PC-9 (cell line): Measurements from ENCODE around the gene MAPKAP1. TPM values are rescaled to one million over a fixed set of nuclear protein-coding genes. Genes with fewer than 3 reads are reported as not detected.

Experiments used
- BruUV-seq: library from RNA; stranded (reverse); fragments of 400-500 nt; replicated peaks from 2 replicates; lab custom pipeline; 2021; lab: Mats Ljungman, UMichigan
- CTCF ChIA-PET: fragments of 300-600 bp; sonication (Branson Sonifier 250); formaldehyde crosslinking; loops from one replicate; lab custom pipeline; 2022; ENCODE audit warnings: antibody characterized with exemption; lab: Charles Lee
- POLR2A ChIA-PET: fragments of 300-600 bp; sonication (Branson Sonifier 250); formaldehyde crosslinking; loops from one replicate; lab custom pipeline; 2022; ENCODE audit warnings: antibody characterized with exemption; ENCODE audit not compliant: unreplicated experiment; lab: Charles Lee
- DNase-seq, 2 experiments: peaks; one replicate each; pipeline versions ENCODE4 v3.0.0 to v3.0.0-alpha.2; 2015 to 2022; ENCODE audit warnings: mixed read lengths in 1 of 2
- H2AFZ ChIP-seq: fragments of 200-600 bp; sonication (generic); 2 replicates; pipeline ENCODE4 v1.8.1; 2017; ENCODE audit warnings: antibody characterized with exemption
- H3F3A ChIP-seq: fragments of 200-600 bp; sonication (generic); 2 replicates; pipeline ENCODE4 v1.8.1; 2017; ENCODE audit warnings: antibody characterized with exemption, mild to moderate bottlenecking, low read depth; ENCODE audit not compliant: insufficient read depth
- H3K27ac ChIP-seq: fragments of 200-600 bp; sonication (generic); 2 replicates; pipeline ENCODE4 v1.6.1; 2016; ENCODE audit warnings: mixed run types
- H3K27me3 ChIP-seq: fragments of 200-600 bp; sonication (generic); 2 replicates; pipeline ENCODE4 v1.6.1; 2016; ENCODE audit warnings: low read depth, mixed run types; ENCODE audit not compliant: insufficient read depth
- H3K36me3 ChIP-seq: fragments of 200-600 bp; sonication (generic); 2 replicates; pipeline ENCODE4 v1.6.1; 2016; ENCODE audit warnings: low read depth, mixed run types
- H3K4me1 ChIP-seq: fragments of 200-600 bp; sonication (generic); replicated peaks from 2 replicates; pipeline ENCODE4 v1.6.1; 2016; ENCODE audit warnings: mixed run types; ENCODE audit not compliant: insufficient read depth
- H3K4me2 ChIP-seq: fragments of 200-600 bp; sonication (generic); 2 replicates; pipeline ENCODE4 v1.6.1; 2017; ENCODE audit warnings: mixed run types
- H3K4me3 ChIP-seq: fragments of 200-600 bp; sonication (generic); 2 replicates; pipeline ENCODE4 v1.6.1; 2016; ENCODE audit warnings: mixed run types
- H3K79me2 ChIP-seq: fragments of 200-600 bp; sonication (generic); 2 replicates; pipeline ENCODE4 v1.6.1; 2017; ENCODE audit warnings: low read depth, mixed run types
- H3K9me2 ChIP-seq: fragments of 200-600 bp; sonication (generic); 2 replicates; pipeline ENCODE4 v1.8.1; 2017; ENCODE audit warnings: mild to moderate bottlenecking; ENCODE audit not compliant: insufficient read depth
- H3K9me3 ChIP-seq: fragments of 200-600 bp; sonication (generic); 2 replicates; pipeline ENCODE4 v1.8.1; 2016; ENCODE audit warnings: low read depth; ENCODE audit not compliant: insufficient read depth
- H4K20me1 ChIP-seq: fragments of 200-600 bp; sonication (generic); 2 replicates; pipeline ENCODE4 v1.8.1; 2017; ENCODE audit not compliant: insufficient read depth
- CTCF ChIP-seq: fragments of 200-600 bp; sonication (generic); conservative IDR thresholded peaks from 2 replicates; pipeline ENCODE4 v1.6.1; 2017; ENCODE audit warnings: mixed run types, antibody characterized with exemption, mild to moderate bottlenecking, moderate library complexity
- EZH2 ChIP-seq: fragments of 200-600 bp; sonication (generic); IDR thresholded peaks from 2 replicates; pipeline ENCODE4 v1.8.0; 2017; ENCODE audit warnings: antibody characterized with exemption, low read depth
- intact Hi-C: fragments of 100-400 bp; cut with micrococcal nuclease; formaldehyde crosslinking; loops from one replicate; pipeline ENCODE4 v1.10.0; 2022; ENCODE audit not compliant: unreplicated experiment
- total RNA-seq: library from RNA; stranded (reverse); gene quantifications from 2 replicates; pipeline ENCODE4 v1.2.3, GENCODE V29; 2021

The MAPKAP1 gene
- total RNA-seq, 1 experiment from 2014 or later, result 115 TPM

- no peak for TF ChIP-seq EZH2
- no peak for TF ChIP-seq CTCF
- BruUV-seq, result no TSS peak
- no peaks in the 10 kb centered on the region for H3K9me3 ChIP-seq
- H4K20me1 ChIP-seq, result no peaks in the 10 kb centered on the region
- H3K79me2 ChIP-seq, result peaks cover 36% of the 10 kb centered on the region; the same call in 1 of the 2 replicates
- peaks cover 15% of the 10 kb centered on the region for H3F3A ChIP-seq
- peaks cover 27% of the 10 kb centered on the region for H3K4me1 ChIP-seq
- no peaks in the 10 kb centered on the region for H3K9me2 ChIP-seq
- ChIA-PET CTCF (no interaction called here), POLR2A (no interaction called here)
- H3K4me3 ChIP-seq, result no peak overlapping the region
- DNase-seq, result no peak
- H3K27me3 ChIP-seq, result no peaks in the 10 kb centered on the region
- peak overlapping the region; percentile 41 for H3K4me2 ChIP-seq
- H2AFZ ChIP-seq, result no peak overlapping the region
- intact Hi-C loops, result no loop called here
- peak overlapping the region; percentile 85 for H3K27ac ChIP-seq
- 0 out of 2 replicates have a peak, but pooled peaks cover 4% of the 10 kb centered on the region for H3K36me3 ChIP-seq
These were observed 56.7 kb downstream of the MAPKAP1 start for GRCh38 chr9:125650271-125650737.

GRCh38 chr9:125649826-125650225 is 57.2 kb downstream of the MAPKAP1 start:
- Histone ChIP-seq H3K4me2 (peak overlapping the region; percentile 41), H3K27ac (peak overlapping the region; percentile 85), H3K79me2 (peaks cover 32% of the 10 kb centered on the region; the same call in 1 of the 2 replicates), H3F3A (peaks cover 15% of the 10 kb centered on the region), H3K9me3 (no peaks in the 10 kb centered on the region), H2AFZ (no peak overlapping the region), H4K20me1 (no peaks in the 10 kb centered on the region), H3K27me3 (no peaks in the 10 kb centered on the region), H3K4me1 (peaks cover 27% of the 10 kb centered on the region), H3K4me3 (no peak overlapping the region), H3K36me3 (0 out of 2 replicates have a peak, but pooled peaks cover 4% of the 10 kb centered on the region), H3K9me2 (no peaks in the 10 kb centered on the region)
- intact Hi-C loops, result no loop called here
- TF ChIP-seq CTCF, result no peak
- BruUV-seq, result TSS peak; percentile 80
- ChIA-PET POLR2A (no interaction called here), CTCF (no interaction called here)
- no peak for DNase-seq

- Histone ChIP-seq H3K27ac (peak overlapping the region; percentile 85), H3K36me3 (0 out of 2 replicates have a peak, but pooled peaks cover 4% of the 10 kb centered on the region), H4K20me1 (no peaks in the 10 kb centered on the region), H3K79me2 (0 out of 2 replicates have a peak, but pooled peaks cover 26% of the 10 kb centered on the region), H3K4me2 (peak overlapping the region; percentile 41), H3K27me3 (no peaks in the 10 kb centered on the region), H3K4me3 (no peak overlapping the region), H3F3A (peaks cover 15% of the 10 kb centered on the region), H3K9me2 (no peaks in the 10 kb centered on the region), H3K4me1 (peaks cover 27% of the 10 kb centered on the region), H3K9me3 (no peaks in the 10 kb centered on the region), H2AFZ (no peak overlapping the region)
- TF ChIP-seq EZH2 (no peak), CTCF (no peak)
- intact Hi-C loops, result no loop called here
- BruUV-seq, result no TSS peak
- DNase-seq, result peak; percentile 46 to 74
- POLR2A ChIA-PET, result no interaction called here
- CTCF ChIA-PET, result no interaction called here
These were observed 57.7 kb downstream of the MAPKAP1 start for GRCh38 chr9:125649315-125649714.
